Motor neuron (in vitro differentiated cells): Measurements from ENCODE around the gene RPL34. TPM values are rescaled to one million over a fixed set of nuclear protein-coding genes. Genes with fewer than 3 reads are reported as not detected.

ENCODE experiments used
- total RNA-seq, 8 experiments: library from RNA; unstranded; fragments of 300-600 nt; gene quantifications; 2 replicates each; pipeline versions ENCODE4 v1.2.3 to v1.2.4, GENCODE V29; 2022

Gene RPL34
- total RNA-seq, 8 experiments from 2014 or later = 1,497 to 4,733 (median 2,711) TPM

Other genes starting within 250 kb of the RPL34 start
- 100 to 1,000 TPM in 6 of 8 experiments, 10 to 100 TPM in 2; 94.5 to 241 (median 106) TPM for gene OSTC, start 30.0 kb downstream of the RPL34 start, total RNA-seq
- 10 to 100 TPM in 1 of 8 experiments, 1 to 10 TPM in 1, under 1 TPM in 3, not detected in 3; 0.16 to 53.0 (median 0.62) TPM for gene ETNPPL, start 142.5 kb downstream of the RPL34 start, total RNA-seq